ENCODE measurements around the gene KIF26B. TPM values are rescaled to one million over a fixed set of nuclear protein-coding genes. Genes with fewer than 3 reads are reported as not detected.
"Not testable (repeated sequence)": the region's sequence is repeated elsewhere in the genome, so short reads cannot be mapped to it uniquely, and the experiment has no call there.

KIF26B gene
- polyA plus RNA-seq, 5 donors, result 3.5 to 8.5 (median 5.1) TPM

- DNase-seq, result no peak
Observed at GRCh38 chr1:245648749-245649522, 494.2 kb downstream of the KIF26B start.

GRCh38 chr1:245649666-245650065, 494.9 kb downstream of the KIF26B start:
- DNase-seq, result no peak

- DNase-seq, result peak in 1 of 2 donors; percentile 61
Observed at GRCh38 chr1:245650441-245650960, 495.7 kb downstream of the KIF26B start.

- no peak for DNase-seq
Observed at GRCh38 chr1:245651093-245651492, 496.3 kb downstream of the KIF26B start.

GRCh38 chr1:245652116-245652515, 497.3 kb downstream of the KIF26B start:
- DNase-seq, result no peak

GRCh38 chr1:245652660-245653427, 498.1 kb downstream of the KIF26B start:
- peak; percentile 21 to 44 for DNase-seq

GRCh38 chr1:245654460-245655050, 499.8 kb downstream of the KIF26B start:
- DNase-seq, result no peak

- DNase-seq, result no peak
Observed at GRCh38 chr1:245656189-245656717, 501.5 kb downstream of the KIF26B start.

GRCh38 chr1:245657371-245657770, 502.6 kb downstream of the KIF26B start:
- DNase-seq, result no peak

- DNase-seq, result no peak
Observed at GRCh38 chr1:245663373-245663772, 508.6 kb downstream of the KIF26B start.

GRCh38 chr1:245663841-245664240, 509.1 kb downstream of the KIF26B start:
- no peak for DNase-seq

GRCh38 chr1:245666412-245666811, 511.6 kb downstream of the KIF26B start:
- no peak for DNase-seq

GRCh38 chr1:245671349-245671748, 516.6 kb downstream of the KIF26B start:
- no peak for DNase-seq

GRCh38 chr1:245671966-245672767, 517.4 kb downstream of the KIF26B start:
- no peak for DNase-seq

- DNase-seq, result not testable (repeated sequence)
Observed at GRCh38 chr1:245672836-245673656, 518.3 kb downstream of the KIF26B start.

GRCh38 chr1:245673881-245674414, 519.2 kb downstream of the KIF26B start:
- DNase-seq, result no peak

- no peak for DNase-seq
Observed at GRCh38 chr1:245677461-245678240, 522.9 kb downstream of the KIF26B start.

GRCh38 chr1:245678860-245679411, 524.2 kb downstream of the KIF26B start:
- no peak for DNase-seq
